GM21528 (cell line): ENCODE data around the gene CHCHD6.

Source experiments
- ATAC-seq: cut with Tn5 transposase; IDR thresholded peaks from one replicate; pipeline ENCODE4 v1.9.1; 2021; ENCODE audit warnings: mild to moderate bottlenecking, moderate library complexity; ENCODE audit not compliant: unreplicated experiment, low FRiP score

Gene CHCHD6

GRCh38 chr3:126998320-126998719, 294.3 kb downstream of the CHCHD6 start:
- ATAC-seq: no peak

DNA sequence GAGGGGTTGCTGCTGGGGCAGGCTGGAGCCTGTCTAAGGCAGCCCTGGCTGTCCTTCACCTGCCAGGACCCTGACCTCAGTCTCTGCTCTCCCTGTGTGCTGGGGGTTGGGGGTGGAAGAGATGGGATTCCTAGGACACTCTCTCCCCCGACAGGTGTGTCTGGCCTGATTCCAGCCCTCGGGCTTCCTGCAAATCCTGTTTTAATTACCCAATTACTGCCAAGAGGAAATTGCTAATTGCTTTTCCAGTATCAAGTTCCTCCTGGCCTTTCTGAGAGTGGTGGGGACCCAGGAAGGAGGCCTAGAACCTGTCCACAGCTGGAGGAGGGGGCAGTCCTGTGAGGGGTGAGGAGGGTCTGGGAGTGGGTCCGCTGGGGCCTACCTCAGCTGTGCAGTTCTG, 294.7 kb downstream of the CHCHD6 start:
- ATAC-seq: no peak

DNA sequence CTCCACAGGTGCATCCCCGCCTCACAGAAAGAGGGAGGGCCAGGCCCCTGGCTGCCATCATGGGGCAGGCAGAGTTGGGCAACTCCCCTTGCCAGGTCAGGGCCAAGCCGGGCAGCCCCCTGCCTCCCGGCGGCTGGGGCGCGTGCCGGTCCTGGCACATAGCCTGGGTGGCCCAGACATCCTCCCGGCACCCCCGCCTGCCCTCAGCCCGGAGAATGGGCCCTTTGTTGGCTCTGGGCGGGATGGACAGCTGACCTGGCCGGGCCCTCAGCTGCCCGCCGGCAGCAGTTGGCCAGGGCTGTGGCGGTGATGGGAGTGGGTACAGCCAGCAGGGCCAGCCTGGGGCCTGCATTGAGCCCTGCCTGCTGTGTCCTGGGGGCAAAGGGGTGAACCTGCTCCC, 295.3 kb downstream of the CHCHD6 start:
- no peak for ATAC-seq

- no peak for ATAC-seq
These were observed 296.1 kb downstream of the CHCHD6 start for GRCh38 chr3:127000119-127000518.

DNA sequence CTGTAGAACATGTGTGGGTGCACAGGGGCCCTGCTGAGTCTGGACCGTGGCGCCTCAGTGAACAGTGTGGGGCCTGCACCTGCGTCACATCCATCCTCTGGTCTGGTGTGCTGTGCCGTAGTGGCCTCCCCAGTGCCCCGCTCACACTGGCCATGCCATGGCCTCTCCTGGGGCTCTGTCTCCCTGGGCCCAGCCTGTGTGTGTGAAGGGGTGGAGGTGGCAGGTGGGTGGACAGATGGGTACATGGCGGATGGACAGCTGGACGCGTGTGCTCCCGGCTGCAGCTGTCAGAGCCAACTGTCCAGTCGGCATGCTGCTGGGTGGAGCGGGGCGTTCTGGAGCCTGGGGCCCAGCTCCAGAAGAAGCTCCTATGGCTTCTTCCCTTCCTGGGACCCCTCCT, 296.7 kb downstream of the CHCHD6 start:
- no peak for ATAC-seq

GRCh38 chr3:127001486-127002194, 297.6 kb downstream of the CHCHD6 start:
- no peak for ATAC-seq

- no peak for ATAC-seq
These were observed 298.4 kb downstream of the CHCHD6 start for GRCh38 chr3:127002195-127003174.

DNA sequence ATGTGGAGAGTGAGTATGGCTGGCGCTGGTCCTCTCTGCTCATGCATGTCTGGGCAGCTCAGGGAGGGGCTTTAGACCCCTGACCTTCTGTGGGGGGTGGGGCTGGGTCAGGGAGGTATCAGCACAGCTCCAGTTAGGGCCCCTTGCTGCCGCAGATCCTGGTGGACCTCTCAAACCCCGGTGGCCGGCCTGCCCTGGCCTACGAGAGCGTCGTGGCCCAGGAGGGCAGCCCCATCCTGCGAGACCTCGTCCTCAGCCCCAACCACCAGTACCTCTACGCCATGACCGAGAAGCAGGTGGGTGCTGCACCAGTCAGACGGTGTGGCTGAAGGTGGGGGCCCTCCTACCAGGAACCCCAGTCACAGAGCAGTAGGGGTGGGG, 299.1 kb downstream of the CHCHD6 start:
- ATAC-seq: no peak

GRCh38 chr3:127003601-127004280, 299.7 kb downstream of the CHCHD6 start:
- no peak for ATAC-seq

DNA sequence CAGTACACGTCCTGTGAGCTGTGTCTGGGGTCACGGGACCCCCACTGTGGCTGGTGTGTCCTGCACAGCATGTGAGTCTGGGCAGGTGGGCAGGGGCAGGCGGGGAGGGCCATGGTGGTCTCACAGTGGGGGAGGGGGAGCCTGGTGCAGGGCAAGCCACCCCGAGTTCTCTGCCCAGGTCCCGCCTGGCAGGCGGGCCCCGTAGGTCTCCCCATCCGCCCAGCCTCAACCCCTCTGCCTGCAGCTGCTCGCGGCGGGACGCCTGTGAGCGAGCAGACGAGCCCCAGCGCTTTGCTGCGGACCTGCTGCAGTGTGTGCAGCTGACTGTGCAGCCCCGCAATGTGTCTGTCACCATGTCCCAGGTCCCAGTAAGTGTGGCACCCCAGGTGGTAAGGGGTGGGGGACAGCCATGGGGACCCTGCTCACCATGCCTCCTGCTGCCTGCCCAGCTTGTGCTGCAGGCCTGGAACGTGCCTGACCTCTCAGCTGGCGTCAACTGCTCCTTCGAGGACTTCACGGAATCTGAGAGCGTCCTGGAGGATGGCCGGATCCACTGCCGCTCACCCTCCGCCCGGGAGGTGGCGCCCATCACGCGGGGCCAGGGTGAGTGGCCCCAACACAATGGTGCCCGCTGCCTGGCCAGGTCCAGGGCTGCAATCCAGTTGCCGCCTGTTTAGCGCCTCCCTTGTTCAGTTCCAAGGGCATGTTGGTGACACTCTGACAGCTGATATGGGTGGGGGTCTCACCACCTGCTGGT, 300.8 kb downstream of the CHCHD6 start:
- no peak for ATAC-seq

- ATAC-seq: no peak
These were observed 301.9 kb downstream of the CHCHD6 start for GRCh38 chr3:127005864-127006500.

DNA sequence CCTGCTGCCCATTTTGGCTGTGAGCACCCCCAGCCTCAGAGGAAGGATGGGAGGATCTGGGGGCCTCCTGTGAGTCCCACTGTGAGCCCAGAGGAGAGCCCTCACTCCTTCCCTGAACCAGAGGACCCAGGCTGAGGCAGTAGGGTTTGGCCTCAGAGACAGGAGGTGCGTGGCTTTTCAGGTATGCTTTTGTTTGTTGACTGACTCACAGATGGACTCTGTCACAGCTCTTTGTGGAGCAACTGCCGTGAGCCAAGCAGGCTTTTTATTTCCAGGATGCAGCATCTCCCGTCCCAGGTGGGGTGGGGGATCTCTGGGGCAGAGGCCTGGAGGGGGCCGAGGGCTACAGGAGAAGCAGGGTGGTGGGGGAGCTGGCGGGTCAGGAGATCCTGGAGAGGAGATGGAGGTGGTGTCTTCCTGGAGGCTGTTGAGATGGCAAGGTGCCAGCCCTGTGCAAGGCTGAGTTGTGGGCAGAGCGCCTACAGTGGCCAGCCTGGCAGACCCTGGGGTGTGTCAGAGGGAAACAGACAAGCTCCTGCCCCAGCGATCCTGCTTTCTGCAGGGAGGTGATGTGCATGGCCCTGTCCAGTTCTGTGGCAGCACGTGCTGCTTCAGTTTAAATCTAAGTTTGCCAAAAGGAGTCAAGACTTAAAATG, 302.9 kb downstream of the CHCHD6 start:
- ATAC-seq: no peak

DNA sequence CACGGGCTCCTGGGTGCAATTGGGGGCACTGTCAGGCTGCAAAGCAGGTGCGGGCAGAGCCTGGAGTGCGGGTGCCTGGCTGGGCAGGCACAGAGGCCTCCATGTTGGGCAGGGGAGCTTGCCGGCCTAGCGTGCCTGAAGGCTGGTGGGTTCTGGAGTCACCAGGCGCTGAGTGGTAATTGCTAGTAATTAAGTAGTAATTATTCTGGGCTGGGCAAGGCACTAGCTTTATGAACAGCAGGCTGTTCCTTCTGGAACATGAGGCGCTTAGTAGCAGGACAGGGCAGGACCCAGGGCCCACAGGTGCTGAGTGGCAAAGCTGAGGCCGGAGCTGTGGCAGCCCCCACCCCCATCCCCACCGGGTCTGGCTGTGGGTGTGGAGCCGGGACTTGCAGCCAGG, 304.2 kb downstream of the CHCHD6 start:
- ATAC-seq: no peak

DNA sequence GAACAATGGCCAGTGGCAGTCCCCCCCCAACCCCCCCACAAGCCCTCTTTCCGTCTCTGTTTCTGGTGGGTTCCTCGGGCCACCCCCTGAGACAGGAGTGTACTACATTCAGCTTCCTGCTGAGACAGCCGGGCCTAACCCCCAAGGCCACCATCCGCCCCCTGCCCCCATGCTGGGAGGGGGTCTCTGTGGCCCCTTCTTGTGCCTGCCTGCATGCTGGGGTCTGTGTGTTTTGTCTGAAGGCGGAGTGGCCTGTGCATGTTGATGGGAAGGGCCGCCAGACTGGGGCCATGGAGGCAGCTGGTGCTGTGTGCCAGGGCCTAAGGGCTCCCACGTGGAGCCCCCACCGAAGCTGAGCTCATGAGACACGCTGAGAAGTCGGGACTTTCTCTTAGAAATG, 305.5 kb downstream of the CHCHD6 start:
- ATAC-seq: no peak
